SH-SY5Y (cell line): ENCODE data around the gene OGFOD3.

Experiments used
- GATA2 ChIP-seq: IDR thresholded peaks from 2 replicates; pipeline ENCODE4 v1.6.1; 2011; ENCODE audit warnings: mild to moderate bottlenecking, low read depth, low read length
- GATA3 ChIP-seq: IDR thresholded peaks from 2 replicates; pipeline ENCODE4 v1.6.1; 2011; ENCODE audit warnings: low read depth, mild to moderate bottlenecking, low read length, moderate library complexity

DNA sequence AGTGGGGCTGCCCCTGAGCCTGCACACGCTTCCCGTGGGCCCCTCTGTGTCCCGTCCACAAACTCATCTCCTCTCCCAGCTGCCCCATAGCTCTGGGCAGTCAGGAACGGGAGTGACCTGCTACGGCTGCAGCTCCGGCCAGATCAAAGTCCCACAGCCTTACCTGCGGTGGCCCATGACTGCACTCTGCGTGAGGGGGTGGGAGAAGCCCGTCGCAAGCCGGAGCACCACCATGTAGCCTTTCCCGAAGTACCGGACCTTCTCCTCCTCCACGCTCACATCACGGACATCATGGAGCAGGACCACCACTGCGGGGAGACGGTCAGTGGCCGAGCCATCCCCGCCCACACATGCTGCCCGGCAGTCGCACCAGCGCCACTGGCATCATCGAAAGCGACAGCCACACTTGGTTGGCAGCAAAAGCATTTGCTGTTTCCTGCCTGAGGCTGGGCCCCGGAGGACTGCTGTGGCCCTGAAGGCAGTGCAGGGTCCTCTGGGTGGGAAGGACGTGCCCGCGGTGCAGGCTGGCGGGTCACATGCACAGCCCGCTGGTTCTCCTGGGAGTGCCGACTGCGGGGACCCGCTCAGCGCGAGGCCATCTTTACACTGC lies 26.0 kb upstream of the OGFOD3 start:
- TF ChIP-seq GATA3 (no peak), GATA2 (no peak)
